HCT116 (cell line): ENCODE results near the gene LATS1. TPM values are rescaled to one million over a fixed set of nuclear protein-coding genes. Genes with fewer than 3 reads are reported as not detected.

Source experiments
- ATAC-seq: fragments of 200-7000 bp; cut with Tn5 transposase; 2 replicates; pipeline ENCODE4 v1.9.1; 2020; ENCODE audit warnings: mild to moderate bottlenecking, moderate library complexity
- BruUV-seq: library from RNA; stranded (reverse); fragments of 400-500 nt; replicated peaks from 2 replicates; lab custom pipeline; 2021; lab: Mats Ljungman, UMichigan
- CTCF ChIA-PET: fragments of 300-600 bp; sonication (Branson Sonifier 250); formaldehyde crosslinking; loops from one replicate; lab custom pipeline; 2021; ENCODE audit warnings: antibody characterized with exemption; lab: Charles Lee
- POLR2A ChIA-PET: fragments of 300-600, 350-600 bp; sonication (Branson Sonifier 250); formaldehyde crosslinking; loops from one replicate; lab custom pipeline; 2021; ENCODE audit warnings: antibody characterized with exemption; lab: Charles Lee
- RAD21 ChIA-PET, 2 experiments: fragments of 300-600 bp; sonication (Branson Sonifier 250); formaldehyde crosslinking; loops; one replicate each; lab custom pipeline; 2023; ENCODE audit warnings: low total read pairs in 2 of 2; ENCODE audit not compliant: uncharacterized antibody in 2 of 2, unreplicated experiment in 2 of 2, low non-redundant PET in 1 of 2; lab: Charles Lee
- DNase-seq: peaks from one replicate; pipeline ENCODE4 v3.0.0-alpha.2; 2010; ENCODE audit warnings: low read depth, low spot score
- H2AFZ ChIP-seq: fragments of 200-600 bp; shearing (Covaris generic), sonication (generic); 2 replicates; pipeline ENCODE4 v1.6.1; 2017; ENCODE audit warnings: low read depth, mixed run types, mixed read lengths, antibody characterized with exemption, low read length; ENCODE audit not compliant: poor library complexity, severe bottlenecking
- H3K27ac ChIP-seq: 2 replicates; pipeline ENCODE4 v1.5.1; 2012; ENCODE audit warnings: low read depth, low read length
- H3K27me3 ChIP-seq: fragments of 200-600 bp; sonication (generic); 2 replicates; pipeline ENCODE4 v1.6.1; 2016; ENCODE audit warnings: mixed run types, low read length, mixed read lengths; ENCODE audit not compliant: insufficient read depth
- H3K36me3 ChIP-seq, 2 experiments: fragments of 200-500 bp in 1 of 2; fragments of 200-600 bp in 1 of 2; sonication (Bioruptor generic) in 1 of 2; sonication (generic) in 1 of 2; 2 replicates each; pipeline versions ENCODE4 v1.5.1 to v1.6.1; 2014 to 2016; ENCODE audit warnings: low read length in 2 of 2, inconsistent platforms in 1 of 2, mixed read lengths in 1 of 2, mixed run types in 1 of 2; ENCODE audit not compliant: insufficient read depth in 2 of 2, control insufficient read depth in 1 of 2
- H3K4me1 ChIP-seq, 2 experiments: fragments of 200-600 bp in 1 of 2; sonication (generic) in 1 of 2; 2 replicates each; pipeline versions ENCODE4 v1.5.1 to v1.6.1; 2012 to 2017; ENCODE audit warnings: low read length in 2 of 2, inconsistent platforms in 1 of 2, mild to moderate bottlenecking in 1 of 2, mixed read lengths in 1 of 2, mixed run types in 1 of 2, moderate library complexity in 1 of 2; ENCODE audit not compliant: insufficient read depth in 2 of 2, control insufficient read depth in 1 of 2
- H3K4me2 ChIP-seq: fragments of 200-600 bp; sonication (generic); 2 replicates; pipeline ENCODE4 v1.6.1; 2017; ENCODE audit warnings: mixed run types, low read length, mixed read lengths
- H3K4me3 ChIP-seq, 2 experiments: fragments of 200-600 bp in 1 of 2; sonication (generic) in 1 of 2; replicated peaks in 1 of 2; 2 replicates each; pipeline ENCODE4 v1.5.1; 2011 to 2016; ENCODE audit warnings: low read length in 2 of 2, control low read depth in 1 of 2, low read depth in 1 of 2, mild to moderate bottlenecking in 1 of 2, mixed read lengths in 1 of 2, mixed run types in 1 of 2
- H3K79me2 ChIP-seq: fragments of 200-600 bp; sonication (generic); 2 replicates; pipeline ENCODE4 v1.6.1; 2017; ENCODE audit warnings: mild to moderate bottlenecking, mixed run types, low read length, moderate library complexity, mixed read lengths; ENCODE audit not compliant: insufficient read depth
- H3K9ac ChIP-seq: fragments of 200-600 bp; sonication (generic); 2 replicates; pipeline ENCODE4 v1.6.1; 2016; ENCODE audit warnings: low read length, mixed read lengths
- H3K9me2 ChIP-seq: fragments of 200-600 bp; sonication (generic), shearing (Covaris generic); 2 replicates; pipeline ENCODE4 v1.6.1; 2017; ENCODE audit warnings: mixed run types, mild to moderate bottlenecking, moderate library complexity; ENCODE audit not compliant: insufficient read depth
- H3K9me3 ChIP-seq, 2 experiments: fragments of 200-500 bp in 1 of 2; fragments of 200-600 bp in 1 of 2; sonication (Bioruptor generic) in 1 of 2; sonication (generic) in 1 of 2; 2 replicates each; pipeline ENCODE4 v1.6.1; 2014 to 2017; ENCODE audit warnings: low read length in 2 of 2, mixed read lengths in 2 of 2, inconsistent platforms in 1 of 2, low read depth in 1 of 2, mild to moderate bottlenecking in 1 of 2, mixed run types in 1 of 2, moderate library complexity in 1 of 2; ENCODE audit not compliant: control insufficient read depth in 1 of 2, insufficient read depth in 1 of 2
- H4K20me1 ChIP-seq: fragments of 200-600 bp; sonication (generic), shearing (Covaris generic); 2 replicates; pipeline ENCODE4 v1.6.1; 2017; ENCODE audit warnings: mixed run types, mild to moderate bottlenecking, moderate library complexity; ENCODE audit not compliant: insufficient read depth
- CBX3 ChIP-seq: IDR thresholded peaks from 2 replicates; pipeline ENCODE4 v1.6.1; 2012; ENCODE audit warnings: low read depth
- CEBPB ChIP-seq: IDR thresholded peaks from 2 replicates; pipeline ENCODE4 v1.6.1; 2012; ENCODE audit warnings: low read depth
- EGR1 ChIP-seq: IDR thresholded peaks from 2 replicates; pipeline ENCODE4 v1.6.1; 2012; ENCODE audit warnings: low read depth
- ELF1 ChIP-seq: IDR thresholded peaks from 2 replicates; pipeline ENCODE4 v1.6.1; 2012; ENCODE audit warnings: low read depth, borderline replicate concordance
- EZH2 ChIP-seq: fragments of 200-600 bp; sonication (generic); IDR thresholded peaks from 2 replicates; pipeline ENCODE4 v1.6.1; 2017; ENCODE audit warnings: antibody characterized with exemption, mixed run types
- FOSL1 ChIP-seq: IDR thresholded peaks from 2 replicates; pipeline ENCODE4 v1.6.1; 2012; ENCODE audit warnings: low read depth
- POLR2A ChIP-seq: IDR thresholded peaks from 2 replicates; pipeline ENCODE4 v1.7.0; 2011; ENCODE audit warnings: borderline replicate concordance; ENCODE audit not compliant: insufficient read depth, insufficient read length; ENCODE audit errors: extremely low read depth
- POLR2AphosphoS5 ChIP-seq: IDR thresholded peaks from 2 replicates; pipeline ENCODE4 v1.6.1; 2011; ENCODE audit warnings: mild to moderate bottlenecking, low read depth, low read length, moderate library complexity
- RAD21 ChIP-seq: IDR thresholded peaks from 2 replicates; pipeline ENCODE4 v1.6.1; 2012; ENCODE audit warnings: low read depth, mild to moderate bottlenecking
- SRF ChIP-seq: IDR thresholded peaks from 2 replicates; pipeline ENCODE4 v1.6.1; 2012; ENCODE audit warnings: low read depth
- TCF7L2 ChIP-seq: IDR thresholded peaks from 2 replicates; pipeline ENCODE4 v1.7.0; 2011; ENCODE audit warnings: borderline replicate concordance, inconsistent platforms; ENCODE audit not compliant: insufficient read depth, insufficient read length; ENCODE audit errors: extremely low read depth
- YY1 ChIP-seq: IDR thresholded peaks from 2 replicates; pipeline ENCODE4 v1.6.1; 2011; ENCODE audit warnings: low read length, low read depth, moderate library complexity, mild to moderate bottlenecking; ENCODE audit not compliant: insufficient replicate concordance; ENCODE audit errors: extremely low read depth
- ZFX ChIP-seq: fragments of 450-650 bp; IDR thresholded peaks from 2 replicates; pipeline ENCODE4 v1.6.1; 2017
- intact Hi-C: fragments of 100-400 bp; cut with micrococcal nuclease; formaldehyde crosslinking; loops from 2 replicates; pipeline ENCODE4 v1.10.0; 2022
- total RNA-seq: library from RNA; stranded (reverse); gene quantifications from one replicate; pipeline ENCODE4 v1.2.1, GENCODE V29; 2021; ENCODE audit not compliant: unreplicated experiment
- TF ChIP-seq, protein P1 (sequence below): IDR thresholded peaks from 2 replicates; pipeline ENCODE4 v1.6.1; 2012
- TF ChIP-seq, protein P2 (sequence below), 3 experiments: fragments of 200-600 bp in 1 of 3; sonication (generic) in 1 of 3; IDR thresholded peaks in 2 of 3; conservative IDR thresholded peaks in 1 of 3; 2 replicates each; pipeline ENCODE4 v1.5.1; 2012 to 2017; ENCODE audit warnings: low read depth in 2 of 3, low read length in 2 of 3, antibody characterized with exemption in 1 of 3, borderline replicate concordance in 1 of 3, control low read depth in 1 of 3, mild to moderate bottlenecking in 1 of 3, mixed read lengths in 1 of 3, mixed run types in 1 of 3, moderate library complexity in 1 of 3; ENCODE audit not compliant: insufficient read depth in 1 of 3
- TF ChIP-seq, protein P3 (sequence below): IDR thresholded peaks from 2 replicates; pipeline ENCODE4 v1.6.1; 2011; ENCODE audit warnings: mild to moderate bottlenecking, low read length, moderate library complexity; ENCODE audit not compliant: insufficient replicate concordance; ENCODE audit errors: extremely low read depth
- TF ChIP-seq, protein P4 (sequence below): IDR thresholded peaks from 2 replicates; pipeline ENCODE4 v1.6.1; 2012; ENCODE audit warnings: low read depth

Gene LATS1
- total RNA-seq, 1 experiment from 2014 or later = 21.6 TPM

DNA sequence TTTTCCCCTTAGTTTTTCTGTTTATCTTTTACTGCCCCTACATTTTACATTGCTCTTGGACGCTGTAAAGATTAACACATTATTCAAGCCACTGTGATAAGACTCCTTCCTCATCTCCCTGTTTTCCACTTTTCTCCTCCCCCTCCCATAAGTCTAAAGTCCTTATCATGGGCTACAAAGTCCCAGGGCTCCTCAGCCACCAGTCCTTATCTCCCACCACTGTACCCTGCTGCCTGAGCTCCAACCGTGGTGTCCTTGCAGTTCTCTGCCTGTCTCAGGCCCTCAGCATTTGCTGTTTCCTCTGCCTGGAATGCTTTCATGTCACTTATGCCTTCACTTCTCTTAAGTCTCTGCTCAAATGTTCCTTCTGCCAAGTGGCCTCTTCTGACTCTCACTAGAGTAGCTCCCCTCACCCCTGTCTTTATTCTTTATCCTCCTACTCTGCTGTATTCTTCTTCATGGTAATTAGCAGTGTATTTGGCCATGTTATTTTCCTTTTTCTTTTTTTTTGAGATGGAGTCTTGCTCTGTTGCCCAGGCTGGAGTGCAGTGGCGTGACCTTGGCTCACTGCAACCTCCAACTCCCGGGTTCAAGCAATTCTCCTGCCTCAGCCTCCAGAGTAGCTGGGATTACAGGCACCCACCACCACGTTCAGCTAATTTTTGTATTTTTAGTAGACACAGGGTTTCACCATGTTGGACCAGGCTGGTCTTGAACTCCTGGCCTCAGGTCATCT, 10.8 kb upstream of the LATS1 start:
- intact Hi-C loops = no loop called here
- Histone ChIP-seq H3K36me3 (peaks cover 32 to 34% of the 10 kb centered on the region in 2 experiments), H3K4me3 (no peak overlapping the region), H3K9me2 (no peaks in the 10 kb centered on the region), H4K20me1 (0 out of 2 replicates have a peak, but pooled peaks cover 5% of the 10 kb centered on the region), H3K27ac (no peak overlapping the region)
- BruUV-seq = no TSS peak
- POLR2A ChIA-PET = no interaction called here
- CTCF ChIA-PET = no interaction called here
- no peak for ATAC-seq
- TF ChIP-seq CEBPB (no peak), TCF7L2 (no peak), ZFX (no peak), SRF (no peak), RAD21 (no peak), POLR2AphosphoS5 (no peak), POLR2A (no peak), CBX3 (no peak), EZH2 (no peak), YY1 (no peak), EGR1 (no peak), ELF1 (no peak), FOSL1 (no peak)
- TF ChIP-seq, protein P1, sequence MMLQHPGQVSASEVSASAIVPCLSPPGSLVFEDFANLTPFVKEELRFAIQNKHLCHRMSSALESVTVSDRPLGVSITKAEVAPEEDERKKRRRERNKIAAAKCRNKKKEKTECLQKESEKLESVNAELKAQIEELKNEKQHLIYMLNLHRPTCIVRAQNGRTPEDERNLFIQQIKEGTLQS = no peak
- TF ChIP-seq, protein P2, sequence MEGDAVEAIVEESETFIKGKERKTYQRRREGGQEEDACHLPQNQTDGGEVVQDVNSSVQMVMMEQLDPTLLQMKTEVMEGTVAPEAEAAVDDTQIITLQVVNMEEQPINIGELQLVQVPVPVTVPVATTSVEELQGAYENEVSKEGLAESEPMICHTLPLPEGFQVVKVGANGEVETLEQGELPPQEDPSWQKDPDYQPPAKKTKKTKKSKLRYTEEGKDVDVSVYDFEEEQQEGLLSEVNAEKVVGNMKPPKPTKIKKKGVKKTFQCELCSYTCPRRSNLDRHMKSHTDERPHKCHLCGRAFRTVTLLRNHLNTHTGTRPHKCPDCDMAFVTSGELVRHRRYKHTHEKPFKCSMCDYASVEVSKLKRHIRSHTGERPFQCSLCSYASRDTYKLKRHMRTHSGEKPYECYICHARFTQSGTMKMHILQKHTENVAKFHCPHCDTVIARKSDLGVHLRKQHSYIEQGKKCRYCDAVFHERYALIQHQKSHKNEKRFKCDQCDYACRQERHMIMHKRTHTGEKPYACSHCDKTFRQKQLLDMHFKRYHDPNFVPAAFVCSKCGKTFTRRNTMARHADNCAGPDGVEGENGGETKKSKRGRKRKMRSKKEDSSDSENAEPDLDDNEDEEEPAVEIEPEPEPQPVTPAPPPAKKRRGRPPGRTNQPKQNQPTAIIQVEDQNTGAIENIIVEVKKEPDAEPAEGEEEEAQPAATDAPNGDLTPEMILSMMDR (IDR thresholded peaks at IDR 0.05 in 2 of 3, conservative IDR thresholded peaks at IDR 0.05 in 1 of 3; ENCODE audit: borderline replicate concordance in 1 of 3, insufficient read depth in 1 of 3, low read depth in 2 of 3, low read length in 2 of 3) = no peak
- TF ChIP-seq, protein P3, sequence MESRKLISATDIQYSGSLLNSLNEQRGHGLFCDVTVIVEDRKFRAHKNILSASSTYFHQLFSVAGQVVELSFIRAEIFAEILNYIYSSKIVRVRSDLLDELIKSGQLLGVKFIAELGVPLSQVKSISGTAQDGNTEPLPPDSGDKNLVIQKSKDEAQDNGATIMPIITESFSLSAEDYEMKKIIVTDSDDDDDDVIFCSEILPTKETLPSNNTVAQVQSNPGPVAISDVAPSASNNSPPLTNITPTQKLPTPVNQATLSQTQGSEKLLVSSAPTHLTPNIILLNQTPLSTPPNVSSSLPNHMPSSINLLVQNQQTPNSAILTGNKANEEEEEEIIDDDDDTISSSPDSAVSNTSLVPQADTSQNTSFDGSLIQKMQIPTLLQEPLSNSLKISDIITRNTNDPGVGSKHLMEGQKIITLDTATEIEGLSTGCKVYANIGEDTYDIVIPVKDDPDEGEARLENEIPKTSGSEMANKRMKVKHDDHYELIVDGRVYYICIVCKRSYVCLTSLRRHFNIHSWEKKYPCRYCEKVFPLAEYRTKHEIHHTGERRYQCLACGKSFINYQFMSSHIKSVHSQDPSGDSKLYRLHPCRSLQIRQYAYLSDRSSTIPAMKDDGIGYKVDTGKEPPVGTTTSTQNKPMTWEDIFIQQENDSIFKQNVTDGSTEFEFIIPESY = no peak
- TF ChIP-seq, protein P4, sequence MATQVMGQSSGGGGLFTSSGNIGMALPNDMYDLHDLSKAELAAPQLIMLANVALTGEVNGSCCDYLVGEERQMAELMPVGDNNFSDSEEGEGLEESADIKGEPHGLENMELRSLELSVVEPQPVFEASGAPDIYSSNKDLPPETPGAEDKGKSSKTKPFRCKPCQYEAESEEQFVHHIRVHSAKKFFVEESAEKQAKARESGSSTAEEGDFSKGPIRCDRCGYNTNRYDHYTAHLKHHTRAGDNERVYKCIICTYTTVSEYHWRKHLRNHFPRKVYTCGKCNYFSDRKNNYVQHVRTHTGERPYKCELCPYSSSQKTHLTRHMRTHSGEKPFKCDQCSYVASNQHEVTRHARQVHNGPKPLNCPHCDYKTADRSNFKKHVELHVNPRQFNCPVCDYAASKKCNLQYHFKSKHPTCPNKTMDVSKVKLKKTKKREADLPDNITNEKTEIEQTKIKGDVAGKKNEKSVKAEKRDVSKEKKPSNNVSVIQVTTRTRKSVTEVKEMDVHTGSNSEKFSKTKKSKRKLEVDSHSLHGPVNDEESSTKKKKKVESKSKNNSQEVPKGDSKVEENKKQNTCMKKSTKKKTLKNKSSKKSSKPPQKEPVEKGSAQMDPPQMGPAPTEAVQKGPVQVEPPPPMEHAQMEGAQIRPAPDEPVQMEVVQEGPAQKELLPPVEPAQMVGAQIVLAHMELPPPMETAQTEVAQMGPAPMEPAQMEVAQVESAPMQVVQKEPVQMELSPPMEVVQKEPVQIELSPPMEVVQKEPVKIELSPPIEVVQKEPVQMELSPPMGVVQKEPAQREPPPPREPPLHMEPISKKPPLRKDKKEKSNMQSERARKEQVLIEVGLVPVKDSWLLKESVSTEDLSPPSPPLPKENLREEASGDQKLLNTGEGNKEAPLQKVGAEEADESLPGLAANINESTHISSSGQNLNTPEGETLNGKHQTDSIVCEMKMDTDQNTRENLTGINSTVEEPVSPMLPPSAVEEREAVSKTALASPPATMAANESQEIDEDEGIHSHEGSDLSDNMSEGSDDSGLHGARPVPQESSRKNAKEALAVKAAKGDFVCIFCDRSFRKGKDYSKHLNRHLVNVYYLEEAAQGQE = no peak
- TF ChIP-seq, all 23 proteins: peak for 0
- Histone ChIP-seq H2AFZ (no peak overlapping the region), H3K27me3 (no peaks in the 10 kb centered on the region), H3K9me3 (no peaks in the 10 kb centered on the region), H3K79me2 (no peaks in the 10 kb centered on the region), H3K4me1 (no peaks in the 10 kb centered on the region), H3K4me2 (no peak overlapping the region), H3K9ac (no peak overlapping the region)
- no peak for DNase-seq
- RAD21 ChIA-PET = no interaction called here
